MV-4-11 (cell line): ENCODE results near the gene WASF3.
"Not testable (repeated sequence)": the region's sequence is repeated elsewhere in the genome, so short reads cannot be mapped to it uniquely, and the experiment has no call there.

Experiments used
- DNase-seq: peaks from one replicate; lab custom pipeline; 2025; lab: John Stamatoyannopoulos, UW

The WASF3 gene

GRCh38 chr13:26716984-26717383, 159.5 kb downstream of the WASF3 start:
- DNase-seq, result no peak

GRCh38 chr13:26718146-26718545, 160.7 kb downstream of the WASF3 start:
- DNase-seq, result no peak

- no peak for DNase-seq
Observed at GRCh38 chr13:26718872-26719271, 161.4 kb downstream of the WASF3 start.

- peak; percentile 67 for DNase-seq
Observed at GRCh38 chr13:26719356-26719945, 162.0 kb downstream of the WASF3 start.

- peak; percentile 84 for DNase-seq
Observed at GRCh38 chr13:26721251-26722121, 164.0 kb downstream of the WASF3 start.

- DNase-seq, result no peak
Observed at GRCh38 chr13:26722321-26722720, 164.8 kb downstream of the WASF3 start.

GRCh38 chr13:26723620-26724019, 166.1 kb downstream of the WASF3 start:
- not testable (repeated sequence) for DNase-seq

- no peak for DNase-seq
Observed at GRCh38 chr13:26726684-26727083, 169.2 kb downstream of the WASF3 start.

- DNase-seq, result no peak
Observed at GRCh38 chr13:26727122-26727521, 169.6 kb downstream of the WASF3 start.

GRCh38 chr13:26727633-26728032, 170.2 kb downstream of the WASF3 start:
- DNase-seq, result no peak

- DNase-seq, result no peak
Observed at GRCh38 chr13:26735677-26736076, 178.2 kb downstream of the WASF3 start.
